ENCODE data around the gene SLC5A10.
A peak's percentile ranks its signal among the peaks of the same experiment; 100 is the strongest.
"Not testable (repeated sequence)": the region's sequence is repeated elsewhere in the genome, so short reads cannot be mapped to it uniquely, and the experiment has no call there.

Gene SLC5A10

GRCh38 chr17:18951941-18952842 lies at the start of gene SLC5A10:
SLC5A10 (plus strand) TSS chr17:18952165; CDS start chr17:18952206, 41 bp downstream.
- DNase-seq, result no peak

DNA sequence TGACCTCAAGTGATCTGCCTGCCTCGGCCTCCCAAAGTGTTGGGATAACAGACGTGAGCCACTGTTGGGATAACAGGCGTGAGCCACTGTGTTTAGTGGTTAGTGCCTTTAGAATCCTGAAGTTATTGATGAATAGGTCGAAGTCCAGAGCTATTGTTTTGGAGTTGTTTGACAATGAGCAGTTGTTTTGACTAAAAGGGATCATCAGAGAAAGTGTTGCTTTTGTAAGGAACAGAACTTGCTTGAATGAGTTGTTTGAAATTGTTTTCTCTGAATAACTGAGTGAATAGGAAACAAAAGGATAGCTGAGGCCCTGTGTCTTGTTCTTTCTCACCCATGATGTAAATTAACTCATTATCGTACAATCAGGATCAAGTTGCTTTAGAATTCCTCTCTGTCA lies 47.5 kb upstream of the SLC5A10 start:
- no peak for DNase-seq

DNA sequence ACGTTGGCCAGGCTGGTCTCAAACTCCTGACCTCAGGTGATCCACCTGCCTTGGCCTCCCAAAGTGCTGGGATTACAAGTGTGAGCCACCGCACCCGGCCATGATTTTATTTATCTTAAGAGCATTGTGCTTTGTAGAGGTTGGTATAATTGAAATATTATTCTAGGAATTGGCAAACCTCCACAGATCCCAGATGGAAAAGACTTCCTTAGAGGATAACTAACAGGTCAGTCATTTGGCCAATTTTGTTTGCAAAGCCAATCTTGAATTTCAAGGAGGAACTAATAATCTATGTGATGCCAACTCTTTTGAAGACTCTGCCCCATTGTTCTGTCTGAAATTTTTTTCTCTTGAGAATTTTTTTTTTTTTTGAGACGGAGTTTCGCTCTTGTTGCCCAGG lies 46.7 kb upstream of the SLC5A10 start:
- DNase-seq, result no peak

- DNase-seq, result no peak
Measured at GRCh38 chr17:18910326-18910725, 41.6 kb upstream of the SLC5A10 start.

- DNase-seq, result no peak
Measured at GRCh38 chr17:18910881-18911280, 41.1 kb upstream of the SLC5A10 start.

- no peak for DNase-seq
Measured at GRCh38 chr17:18916816-18917500, 35.0 kb upstream of the SLC5A10 start.

DNA sequence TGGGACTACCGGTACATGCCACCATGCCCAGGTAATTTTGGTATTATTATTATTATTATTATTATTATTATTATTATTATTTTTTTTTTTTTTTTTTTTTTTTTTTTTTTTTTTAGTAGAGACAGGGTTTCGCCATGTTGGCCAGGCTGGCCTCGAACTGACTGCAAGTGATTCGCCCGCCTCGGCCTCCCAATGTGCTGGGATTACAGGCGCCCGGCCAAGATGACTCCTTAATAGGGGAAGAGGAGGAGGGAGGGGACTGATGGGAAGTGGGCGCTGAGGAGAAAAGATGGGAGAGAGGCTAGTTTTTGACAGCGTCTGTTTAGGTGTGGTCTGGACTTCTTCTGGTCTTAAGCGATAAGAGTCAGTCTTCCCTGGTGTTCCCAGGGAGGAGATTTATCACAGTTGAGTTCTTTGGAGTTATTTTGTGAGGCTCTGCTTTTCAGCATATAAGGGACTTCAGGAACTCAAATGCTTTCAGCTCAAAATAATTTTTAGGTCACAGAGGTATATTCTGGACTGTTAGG lies 34.4 kb upstream of the SLC5A10 start:
- no peak for DNase-seq

- no peak for DNase-seq
Measured at GRCh38 chr17:18919963-18920362, 32.0 kb upstream of the SLC5A10 start.

DNA sequence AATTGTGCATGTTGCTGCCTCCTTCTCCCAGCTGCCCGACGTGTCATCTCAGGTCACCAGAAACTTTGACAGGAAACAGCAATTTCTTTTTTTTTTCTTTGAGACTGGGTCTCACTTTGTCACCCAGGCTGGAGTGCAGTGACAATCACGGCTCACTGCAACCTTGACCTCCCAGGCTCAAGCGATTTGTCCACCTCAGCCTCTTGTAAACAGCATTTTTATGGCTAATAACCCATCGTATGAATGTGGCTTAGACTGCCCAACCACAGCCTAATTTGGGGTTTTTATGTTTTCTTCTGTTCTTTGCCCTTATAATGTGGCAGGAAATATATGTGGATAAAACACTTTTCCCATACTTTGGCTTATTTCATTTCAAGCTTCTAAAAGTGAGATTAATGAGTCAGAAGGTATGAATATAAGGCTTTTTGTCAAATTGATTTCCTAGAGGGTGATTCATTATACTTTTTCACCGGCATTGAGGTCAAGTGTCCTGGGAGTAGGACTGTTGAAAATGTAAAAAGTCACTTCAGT lies 31.0 kb upstream of the SLC5A10 start:
- DNase-seq, result no peak

DNA sequence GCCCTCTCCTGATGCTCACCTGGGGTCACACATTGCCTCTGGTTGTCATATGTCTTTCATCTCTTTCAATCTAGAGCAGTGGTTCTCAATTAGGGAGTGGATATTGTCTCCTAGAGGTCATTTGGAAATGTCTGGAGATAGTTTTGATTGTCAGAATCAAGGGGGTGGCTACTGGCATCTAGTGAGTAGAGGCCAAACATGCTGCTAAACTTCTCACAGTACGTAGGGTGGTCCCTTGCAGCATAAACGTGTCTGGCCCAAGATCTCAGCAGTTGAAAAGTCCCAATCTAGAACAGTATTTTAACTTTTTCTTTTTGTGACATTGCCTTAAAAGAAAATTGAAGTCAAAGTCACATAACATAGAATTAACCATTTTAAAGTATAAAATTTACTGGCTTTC lies 30.5 kb upstream of the SLC5A10 start:
- DNase-seq, result no peak

DNA sequence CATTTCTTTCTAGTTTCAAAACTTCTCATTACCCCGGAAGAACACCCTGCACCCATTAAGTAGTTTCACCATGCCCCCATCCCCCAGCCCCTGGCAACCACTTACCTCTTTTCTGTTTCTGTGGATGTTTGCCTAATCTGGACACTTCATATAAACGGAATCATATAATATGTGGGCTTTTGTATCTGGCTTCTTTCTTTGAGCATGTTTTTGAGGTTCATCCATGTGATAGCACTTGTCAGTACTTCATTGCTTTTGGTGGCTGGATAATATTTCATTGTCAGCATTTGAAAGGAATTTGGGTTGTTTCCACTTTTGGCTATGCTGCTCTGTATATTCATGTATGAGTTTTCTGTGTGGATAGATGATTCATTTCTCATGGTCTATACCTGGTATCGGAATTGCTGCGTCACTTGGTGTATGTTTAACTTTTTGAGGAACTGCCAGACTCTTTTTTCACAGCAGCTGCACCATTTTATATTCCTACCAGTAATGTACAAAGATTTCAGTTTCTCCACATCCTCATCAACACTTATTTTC lies 30.0 kb upstream of the SLC5A10 start:
- DNase-seq, result no peak

DNA sequence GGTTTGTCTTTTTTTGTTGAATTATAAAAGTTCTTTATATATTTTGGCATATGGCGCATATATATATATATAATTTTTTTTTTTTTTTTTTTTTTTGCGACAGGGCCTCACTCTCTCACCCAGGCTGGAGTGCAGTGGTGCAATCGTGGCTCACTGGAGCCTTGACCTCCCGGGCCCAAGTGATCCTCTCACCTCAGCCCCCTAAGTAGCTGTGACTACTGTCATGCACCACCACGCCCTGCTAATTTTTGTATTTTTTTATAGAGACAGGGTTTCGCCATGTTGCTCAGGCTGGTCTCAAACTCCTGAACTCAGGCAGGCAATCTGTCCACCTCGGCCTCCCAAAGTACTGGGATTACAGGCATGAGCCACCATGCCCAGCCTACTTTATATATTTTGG lies 29.4 kb upstream of the SLC5A10 start:
- not testable (repeated sequence) for DNase-seq

- no peak for DNase-seq
Measured at GRCh38 chr17:18925187-18925586, 26.8 kb upstream of the SLC5A10 start.

GRCh38 chr17:18928628-18929125 lies 23.3 kb upstream of the SLC5A10 start:
- no peak for DNase-seq

DNA sequence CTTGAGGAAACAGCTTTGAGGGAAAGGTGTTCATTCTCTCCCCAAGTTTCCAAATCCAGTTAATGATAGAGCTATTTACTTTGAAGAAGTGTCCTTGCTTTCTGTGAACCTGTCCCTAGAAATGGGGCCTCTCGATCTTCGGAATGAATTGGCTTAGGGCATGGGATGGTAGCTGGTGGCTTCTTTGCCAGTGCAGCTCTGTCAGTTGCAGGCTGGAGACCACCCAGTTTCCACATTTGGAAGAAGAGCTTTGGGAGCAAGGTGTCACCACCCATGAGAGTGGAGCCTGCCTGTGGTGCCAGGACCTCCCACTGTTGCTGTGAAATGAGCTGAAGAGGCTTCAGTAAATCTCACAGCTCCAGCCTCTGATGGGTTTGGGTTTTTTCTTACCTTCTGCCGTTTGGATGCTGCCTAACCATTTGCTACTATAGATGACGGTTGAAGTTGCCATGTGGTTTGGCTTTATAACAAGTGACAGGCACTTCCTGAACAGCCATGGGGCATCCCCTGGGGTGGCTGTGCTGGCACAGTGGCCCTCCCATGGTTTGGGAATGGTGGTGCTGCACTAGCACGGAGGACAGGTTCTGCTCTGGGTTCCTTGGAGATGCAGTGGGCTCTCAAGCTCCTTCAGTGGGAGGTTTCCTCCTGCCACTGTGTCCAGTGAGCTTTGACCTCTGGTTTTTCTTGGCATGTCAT lies 19.5 kb upstream of the SLC5A10 start:
- DNase-seq, result no peak

DNA sequence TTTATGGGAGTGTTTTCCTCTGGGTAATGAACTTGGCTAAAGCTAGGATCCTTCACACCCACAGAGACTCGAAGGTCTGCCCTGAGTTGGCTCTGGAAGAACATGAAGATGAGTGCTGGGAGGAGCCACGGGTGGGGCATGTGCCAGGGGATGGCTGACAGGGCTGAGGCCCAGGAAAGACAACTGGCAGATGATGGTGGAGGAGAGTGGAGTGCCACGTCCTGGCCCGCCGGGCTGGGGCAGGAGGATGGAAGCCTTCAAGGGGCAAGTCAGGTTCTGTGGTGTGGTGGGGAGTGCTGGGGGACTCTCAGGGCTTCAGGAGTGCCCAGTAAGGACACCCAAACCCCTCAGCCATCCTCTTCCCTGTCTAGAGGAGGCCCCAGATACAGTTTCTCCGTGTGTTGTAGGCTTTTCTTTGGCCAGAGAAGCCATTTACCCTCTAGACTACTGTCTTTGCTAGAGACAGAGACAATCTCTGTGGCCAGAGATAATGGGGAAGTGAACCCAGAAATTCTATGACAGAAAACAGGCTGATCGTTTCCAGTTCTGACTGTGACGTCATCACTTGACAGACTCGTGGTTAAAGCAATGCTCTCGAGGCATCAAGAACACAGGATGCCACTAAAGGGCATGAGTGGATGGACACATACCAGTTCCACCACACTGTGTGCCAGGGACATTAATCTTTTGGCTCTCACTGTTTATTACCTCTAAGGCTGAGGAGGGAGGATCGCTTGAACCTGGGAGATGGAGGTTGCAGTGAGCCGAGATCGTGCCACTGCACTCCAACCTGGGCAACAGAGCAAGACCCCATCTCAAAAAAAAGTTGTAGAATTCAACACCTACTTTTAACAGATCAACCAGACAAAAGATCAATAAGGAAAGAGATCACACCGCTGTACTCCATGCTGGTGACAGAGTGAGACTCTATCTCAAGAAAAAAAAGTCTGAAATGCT lies 18.6 kb upstream of the SLC5A10 start:
- DNase-seq, result no peak

GRCh38 chr17:18937981-18938691 lies 13.8 kb upstream of the SLC5A10 start:
- peak; percentile 18 for DNase-seq

DNA sequence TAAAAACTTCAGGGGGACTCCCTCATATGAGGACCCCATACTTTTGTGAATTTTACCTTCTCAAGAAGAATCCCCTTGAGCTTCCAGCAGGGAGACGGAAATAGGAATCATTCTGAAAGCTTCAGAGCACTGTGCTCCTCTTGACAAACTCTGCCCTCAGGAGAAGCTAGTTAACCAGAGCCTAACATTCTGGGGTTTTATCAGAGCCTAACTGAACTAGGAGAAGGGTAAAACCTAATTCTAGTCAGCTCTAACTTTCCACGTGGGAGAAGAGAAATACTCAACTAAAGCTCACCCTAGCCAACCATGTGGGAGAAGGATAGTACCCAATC lies 13.3 kb upstream of the SLC5A10 start:
- no peak for DNase-seq

DNA sequence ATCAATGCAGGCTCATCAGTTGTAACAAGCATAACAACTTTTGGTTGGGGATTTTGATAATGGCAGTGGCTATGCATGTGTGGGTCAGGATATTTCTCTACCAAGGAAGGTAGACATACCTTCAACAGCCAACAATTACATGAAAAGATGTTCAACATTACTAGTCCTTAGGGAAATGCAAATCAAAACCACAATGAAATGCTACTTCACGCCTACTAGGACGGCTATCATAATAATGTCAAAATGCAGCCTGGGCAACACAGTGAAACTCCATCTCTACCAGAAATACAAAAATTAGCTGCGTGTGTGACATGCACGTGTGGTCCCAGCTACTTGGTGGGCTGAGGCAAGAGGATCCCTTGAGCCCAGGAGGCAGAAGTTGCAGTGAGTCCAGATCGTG lies 7.3 kb upstream of the SLC5A10 start:
- DNase-seq, result no peak

DNA sequence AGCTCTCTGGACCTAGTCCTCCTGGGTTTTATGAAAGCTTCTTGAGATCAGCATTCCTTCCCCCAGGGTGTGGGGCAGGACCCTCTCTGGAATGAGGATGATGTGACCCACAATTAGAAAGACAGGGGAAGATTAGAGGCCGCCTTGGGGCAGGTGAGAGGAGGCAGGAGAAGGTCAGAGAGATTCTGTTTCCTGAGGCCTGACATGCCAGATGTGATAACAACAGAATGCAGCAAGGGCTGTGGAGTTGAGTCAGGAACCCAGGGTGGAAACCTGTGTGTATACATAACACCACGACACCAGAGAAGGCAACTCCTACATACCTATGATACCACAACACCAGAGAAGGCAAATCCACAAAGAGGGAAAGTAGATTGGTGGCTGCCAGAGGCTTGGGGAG lies 5.4 kb upstream of the SLC5A10 start:
- no peak for DNase-seq

- DNase-seq, result no peak
Measured at GRCh38 chr17:18947866-18948265, 4.1 kb upstream of the SLC5A10 start.

Measured in NCI-H748 treated with DMSO at 0.1 percent for 48 hours (cell line).